Ishikawa (cell line): Measurements from ENCODE around the gene FAM217B.

Experiments
- CEBPB ChIP-seq: IDR thresholded peaks from 2 replicates; pipeline ENCODE4 v1.6.1; 2012
- CREB1 ChIP-seq: IDR thresholded peaks from 2 replicates; pipeline ENCODE4 v1.6.1; 2012; ENCODE audit warnings: low read depth
- EGR1 ChIP-seq: IDR thresholded peaks from 2 replicates; pipeline ENCODE4 v1.6.1; 2012
- EP300 ChIP-seq: IDR thresholded peaks from 2 replicates; pipeline ENCODE4 v1.6.1; 2012; ENCODE audit warnings: borderline replicate concordance
- FOXM1 ChIP-seq: IDR thresholded peaks from 2 replicates; pipeline ENCODE4 v1.6.1; 2012; ENCODE audit warnings: low read depth, borderline replicate concordance
- MAX ChIP-seq: IDR thresholded peaks from 2 replicates; pipeline ENCODE4 v1.6.1; 2012
- NFIC ChIP-seq: IDR thresholded peaks from 2 replicates; pipeline ENCODE4 v1.6.1; 2012
- RAD21 ChIP-seq: IDR thresholded peaks from 2 replicates; pipeline ENCODE4 v1.6.1; 2012; ENCODE audit warnings: low read depth
- REST ChIP-seq: IDR thresholded peaks from 2 replicates; pipeline ENCODE4 v1.6.1; 2012; ENCODE audit warnings: low read depth, mild to moderate bottlenecking
- TAF1 ChIP-seq: IDR thresholded peaks from 2 replicates; pipeline ENCODE4 v1.6.1; 2012; ENCODE audit warnings: low read depth, mild to moderate bottlenecking
- TCF12 ChIP-seq: IDR thresholded peaks from 2 replicates; pipeline ENCODE4 v1.6.1; 2012; ENCODE audit warnings: low read depth
- TEAD4 ChIP-seq: IDR thresholded peaks from 2 replicates; pipeline ENCODE4 v1.6.1; 2012
- USF1 ChIP-seq: IDR thresholded peaks from 2 replicates; pipeline ENCODE4 v1.6.1; 2012
- YY1 ChIP-seq: IDR thresholded peaks from 2 replicates; pipeline ENCODE4 v1.6.1; 2012; ENCODE audit warnings: low read depth
- ZBTB7A ChIP-seq: IDR thresholded peaks from 2 replicates; pipeline ENCODE4 v1.6.1; 2012; ENCODE audit warnings: low read depth

Gene FAM217B

GRCh38 chr20:59942245-59942644 lies 2.1 kb downstream of the FAM217B start:
- TF ChIP-seq RAD21 (no peak), CEBPB (no peak), TCF12 (no peak), ZBTB7A (no peak), REST (no peak), TEAD4 (no peak), FOXM1 (no peak), USF1 (no peak), TAF1 (no peak), CREB1 (no peak), EGR1 (no peak), YY1 (no peak), EP300 (no peak), MAX (no peak), NFIC (no peak)

GRCh38 chr20:59944726-59945125 lies 4.5 kb downstream of the FAM217B start:
- TF ChIP-seq TCF12 (no peak), RAD21 (no peak), CEBPB (no peak), TAF1 (no peak)

- no peak for TF ChIP-seq TCF12
- no peak for TF ChIP-seq NFIC
- no peak for TF ChIP-seq REST
- TF ChIP-seq EGR1 = no peak
- TF ChIP-seq TEAD4 = no peak
Observed at GRCh38 chr20:59945175-59945574, 5.0 kb downstream of the FAM217B start.

GRCh38 chr20:59945731-59946130 lies 5.5 kb downstream of the FAM217B start:
- TF ChIP-seq MAX = no peak
- no peak for TF ChIP-seq YY1
- TF ChIP-seq EGR1 = no peak
- no peak for TF ChIP-seq NFIC
- no peak for TF ChIP-seq EP300
- no peak for TF ChIP-seq RAD21
- no peak for TF ChIP-seq USF1

- no peak for TF ChIP-seq ZBTB7A
- no peak for TF ChIP-seq CEBPB
- no peak for TF ChIP-seq CREB1
- no peak for TF ChIP-seq FOXM1
- TF ChIP-seq TCF12 = no peak
- no peak for TF ChIP-seq RAD21
- TF ChIP-seq USF1 = no peak
- no peak for TF ChIP-seq TAF1
- TF ChIP-seq NFIC = no peak
- TF ChIP-seq EGR1 = no peak
- TF ChIP-seq MAX = no peak
- TF ChIP-seq EP300 = no peak
- TF ChIP-seq YY1 = no peak
- no peak for TF ChIP-seq REST
- TF ChIP-seq TEAD4 = no peak
Observed at GRCh38 chr20:59947376-59947775, 7.2 kb downstream of the FAM217B start.
